Smooth muscle cell of the pulmonary artery (primary cell): ENCODE measurements around the gene RRP7A. TPM values are rescaled to one million over a fixed set of nuclear protein-coding genes. Genes with fewer than 3 reads are reported as not detected.

ENCODE experiments used
- total RNA-seq: library from RNA; depleted of rRNA; stranded (reverse); fragments of >200 nt; gene quantifications from 2 replicates; pipeline ENCODE4 v1.2.3, GENCODE V29; 2014

The RRP7A gene, protein sequence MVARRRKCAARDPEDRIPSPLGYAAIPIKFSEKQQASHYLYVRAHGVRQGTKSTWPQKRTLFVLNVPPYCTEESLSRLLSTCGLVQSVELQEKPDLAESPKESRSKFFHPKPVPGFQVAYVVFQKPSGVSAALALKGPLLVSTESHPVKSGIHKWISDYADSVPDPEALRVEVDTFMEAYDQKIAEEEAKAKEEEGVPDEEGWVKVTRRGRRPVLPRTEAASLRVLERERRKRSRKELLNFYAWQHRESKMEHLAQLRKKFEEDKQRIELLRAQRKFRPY
- 20.0 and 38.3 TPM in 2 replicates for total RNA-seq

DNA sequence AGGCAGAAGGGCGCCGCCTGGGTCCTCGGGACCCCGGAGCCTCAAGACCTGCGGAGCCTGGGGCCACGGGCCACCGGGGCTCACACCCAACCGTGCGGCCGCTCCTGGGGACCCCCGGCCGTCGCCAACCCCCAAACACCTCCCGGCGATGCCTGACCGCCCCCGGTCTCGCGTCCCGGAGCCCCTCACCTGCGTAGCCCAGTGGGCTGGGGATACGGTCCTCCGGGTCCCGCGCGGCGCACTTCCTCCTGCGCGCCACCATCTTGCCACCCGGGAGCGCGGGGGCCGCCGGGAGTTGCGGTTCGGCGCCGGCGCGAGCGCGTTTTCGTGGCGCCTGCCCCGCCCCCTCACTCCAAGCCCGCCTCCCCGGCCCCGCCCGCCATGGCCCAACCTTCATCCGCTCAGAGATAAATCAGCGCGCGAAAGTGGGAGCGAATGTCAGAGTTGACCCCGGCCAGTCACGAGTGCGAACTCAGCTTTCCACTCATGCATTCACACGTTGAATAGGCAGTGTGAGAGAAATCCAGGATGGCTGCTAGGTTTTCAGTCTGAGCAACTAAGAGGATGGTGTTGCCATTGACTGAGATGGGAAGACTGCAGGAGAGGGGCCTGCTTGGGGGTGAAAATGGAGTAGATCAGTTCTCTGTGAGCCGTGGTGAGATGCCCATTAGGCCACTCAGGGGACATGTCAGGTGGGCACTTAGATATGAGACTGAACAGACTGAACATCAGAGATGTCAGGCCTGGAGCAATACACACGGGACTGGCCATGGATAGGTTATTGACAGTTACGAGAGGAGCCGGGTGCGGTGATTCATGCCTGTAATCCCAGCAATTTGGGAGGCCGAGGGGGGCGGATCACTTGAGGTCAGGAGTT, at the start of gene RRP7A:
TSS of gene RRP7A (minus strand) at position 272 of the 877 bp plus-strand sequence. CDS start at position 262, 10 bp downstream.

GRCh38 chr22:42553475-42554361, 34.1 kb upstream of the RRP7A start, which contains the start of gene SERHL2:
Gene SERHL2, plus strand, starts transcription at chr22:42553956. Its CDS starts 65 bp downstream, at chr22:42554021.

Other genes starting within 250 kb of the RRP7A start
- gene TCF20, start 249.1 kb downstream of the RRP7A start, total RNA-seq: 22.4 and 25.4 TPM in 2 replicates
- 0.07 TPM in 2 replicates for gene NFAM1, start 87.4 kb downstream of the RRP7A start, total RNA-seq
- 2.5 and 3.1 TPM in 2 replicates for gene SERHL2, start 34.2 kb upstream of the RRP7A start, total RNA-seq
- gene POLDIP3, start 95.1 kb upstream of the RRP7A start, total RNA-seq: 38.3 and 38.5 TPM in 2 replicates
- 0.63 and 1.0 TPM in 2 replicates for gene ATP5MGL, start 120.8 kb upstream of the RRP7A start, total RNA-seq
- 197 and 200 TPM in 2 replicates for gene CYB5R3, start 129.6 kb upstream of the RRP7A start, total RNA-seq
- gene A4GALT, start 201.1 kb upstream of the RRP7A start, total RNA-seq: 13.0 and 41.2 TPM in 2 replicates